Natural killer cell treated with Interleukin-12 subunit alpha and Interleukin-12 subunit beta and Interleukin-15 and Interleukin-18, amount 100 ng/mL, for 72 hours (primary cell): ENCODE measurements around the gene CACNB3. TPM values are rescaled to one million over a fixed set of nuclear protein-coding genes. Genes with fewer than 3 reads are reported as not detected.
"Not testable (repeated sequence)": the region's sequence is repeated elsewhere in the genome, so short reads cannot be mapped to it uniquely, and the experiment has no call there.

Experiments
- ATAC-seq, 2 donors: fragments of 150-1000 bp; cut with Tn5 transposase in 1 of 2; sonication (Bioruptor Pico), chemical (Tn5 transposase) in 1 of 2; 2 replicates each; pipeline ENCODE4 v1.10.0; 2021
- DNase-seq: peaks from one replicate; pipeline ENCODE4 v3.0.0; 2022; ENCODE audit warnings: low spot score
- H3K27ac Mint-ChIP-seq, 2 donors: 1 replicate in 1 of 2; 2 replicates in 1 of 2; pipeline ENCODE4 v1.8.0; 2022; ENCODE audit warnings: mixed read lengths in 2 of 2, mild to moderate bottlenecking in 1 of 2, moderate library complexity in 1 of 2
- H3K27me3 Mint-ChIP-seq, 2 donors: 1 replicate in 1 of 2; 2 replicates in 1 of 2; pipeline ENCODE4 v1.8.0; 2022; ENCODE audit warnings: mixed read lengths in 2 of 2
- H3K36me3 Mint-ChIP-seq: one replicate; pipeline ENCODE4 v1.8.0; 2022; ENCODE audit warnings: mixed read lengths
- H3K4me1 Mint-ChIP-seq, 2 donors: 1 replicate in 1 of 2; 2 replicates in 1 of 2; pipeline ENCODE4 v1.8.0; 2022; ENCODE audit warnings: low read depth in 2 of 2, mixed read lengths in 2 of 2, mild to moderate bottlenecking in 1 of 2
- H3K4me3 Mint-ChIP-seq: one replicate; pipeline ENCODE4 v1.8.0; 2022; ENCODE audit warnings: mixed read lengths
- H3K9me3 Mint-ChIP-seq: 2 replicates; pipeline ENCODE4 v1.8.0; 2022; ENCODE audit warnings: mixed read lengths
- total RNA-seq, 2 donors: library from RNA; stranded (reverse); gene quantifications; one replicate each; pipeline ENCODE4 v1.2.3, GENCODE V29; 2022

CACNB3 gene
- total RNA-seq, 2 donors from 2014 or later, result 6.9 to 10.7 TPM

- no peak for DNase-seq
- H3K36me3 Mint-ChIP-seq, result no peaks in the 10 kb centered on the region
These were observed 42.8 kb downstream of the CACNB3 start for GRCh38 chr12:48861111-48861510.

GRCh38 chr12:48862760-48863159 is 44.5 kb downstream of the CACNB3 start:
- no peak for DNase-seq
- H3K27ac Mint-ChIP-seq, result no peak overlapping the region
- H3K9me3 Mint-ChIP-seq, result no peaks in the 10 kb centered on the region
- no peak overlapping the region for H3K4me3 Mint-ChIP-seq
- H3K27me3 Mint-ChIP-seq, result peaks cover 18 to 31% of the 10 kb centered on the region in 2 donors
- no peak for ATAC-seq
- no peaks in the 10 kb centered on the region for H3K36me3 Mint-ChIP-seq
- peaks cover 16 to 22% of the 10 kb centered on the region in 2 donors for H3K4me1 Mint-ChIP-seq

More at GRCh38 chr12:48861111-48861510, 42.8 kb downstream of the CACNB3 start:
- peaks cover 15 to 19% of the 10 kb centered on the region in 2 donors for H3K4me1 Mint-ChIP-seq
- H3K27ac Mint-ChIP-seq, result peak overlapping the region in 1 of 2 donors; percentile 47
- H3K4me3 Mint-ChIP-seq, result no peak overlapping the region
- peaks cover 18 to 31% of the 10 kb centered on the region in 2 donors for H3K27me3 Mint-ChIP-seq
- ATAC-seq, result no peak
- H3K9me3 Mint-ChIP-seq, result no peaks in the 10 kb centered on the region

- Mint-ChIP-seq H3K36me3 (no peaks in the 10 kb centered on the region), H3K4me3 (no peak overlapping the region), H3K27me3 (peaks cover 18 to 31% of the 10 kb centered on the region in 2 donors), H3K4me1 (peaks cover 16 to 22% of the 10 kb centered on the region in 2 donors), H3K27ac (no peak overlapping the region), H3K9me3 (no peaks in the 10 kb centered on the region)
- DNase-seq, result no peak
- ATAC-seq, result no peak
These were observed 45.0 kb downstream of the CACNB3 start for GRCh38 chr12:48863291-48863690.

- Mint-ChIP-seq H3K27ac (peak within 1 kb of the TSS; percentile 42 to 86), H3K27me3 (peaks cover 18 to 31% of the 10 kb centered on the region in 2 donors), H3K36me3 (no peaks in the 10 kb centered on the region), H3K4me1 (peaks cover 16 to 22% of the 10 kb centered on the region in 2 donors), H3K4me3 (peak within 1 kb of the TSS; percentile 89), H3K9me3 (no peaks in the 10 kb centered on the region)
- DNase-seq (peak; percentile 86), ATAC-seq (peak; percentile 97 to 98)
These were observed 47.2 kb downstream of the CACNB3 start, which contains the start of gene RND1 for GRCh38 chr12:48865281-48866051. RND1 (minus strand) TSS chr12:48865870; CDS start chr12:48865767, 103 bp downstream.

GRCh38 chr12:48866052-48866711 is 47.9 kb downstream of the CACNB3 start:
- Mint-ChIP-seq H3K4me3 (peak overlapping the region; percentile 89), H3K36me3 (no peaks in the 10 kb centered on the region), H3K9me3 (no peaks in the 10 kb centered on the region), H3K27me3 (peaks cover 18 to 29% of the 10 kb centered on the region in 2 donors), H3K4me1 (peaks cover 16 to 22% of the 10 kb centered on the region in 2 donors), H3K27ac (peak overlapping the region; percentile 42 to 86)
- peak; percentile 53 to 68 for ATAC-seq
- no peak for DNase-seq

- ATAC-seq (no peak), DNase-seq (no peak)
- H3K27me3 Mint-ChIP-seq, result peaks cover 9 to 16% of the 10 kb centered on the region in 2 donors
- H3K27ac Mint-ChIP-seq, result no peak overlapping the region
- no peaks in the 10 kb centered on the region for H3K36me3 Mint-ChIP-seq
- H3K4me3 Mint-ChIP-seq, result no peak overlapping the region
- H3K9me3 Mint-ChIP-seq, result no peaks in the 10 kb centered on the region
- H3K4me1 Mint-ChIP-seq, result peaks cover 16 to 19% of the 10 kb centered on the region in 2 donors
These were observed 50.2 kb downstream of the CACNB3 start for GRCh38 chr12:48868451-48868850.

GRCh38 chr12:48869191-48869590 is 50.9 kb downstream of the CACNB3 start:
- Mint-ChIP-seq H3K4me3 (no peak overlapping the region), H3K4me1 (peaks cover 16 to 19% of the 10 kb centered on the region in 2 donors), H3K36me3 (no peaks in the 10 kb centered on the region), H3K9me3 (no peaks in the 10 kb centered on the region), H3K27me3 (peaks cover 2 to 11% of the 10 kb centered on the region in 2 donors), H3K27ac (no peak overlapping the region)
- DNase-seq (no peak), ATAC-seq (no peak)

- Mint-ChIP-seq H3K4me3 (no peak overlapping the region), H3K27ac (no peak overlapping the region), H3K4me1 (no peaks in the 10 kb centered on the region), H3K27me3 (peaks cover 0 to 2% of the 10 kb centered on the region in 2 donors), H3K36me3 (no peaks in the 10 kb centered on the region), H3K9me3 (no peaks in the 10 kb centered on the region)
- DNase-seq (no peak), ATAC-seq (no peak)
These were observed 54.8 kb downstream of the CACNB3 start for GRCh38 chr12:48873096-48873495.

GRCh38 chr12:48873534-48873933 is 55.2 kb downstream of the CACNB3 start:
- H3K27me3 Mint-ChIP-seq, H3K9me3 Mint-ChIP-seq, DNase-seq: not testable (repeated sequence)

GRCh38 chr12:48875944-48876515 is 57.7 kb downstream of the CACNB3 start:
- H3K27ac Mint-ChIP-seq, result no peak overlapping the region
- peaks cover 12 to 13% of the 10 kb centered on the region in 2 donors for H3K27me3 Mint-ChIP-seq
- H3K9me3 Mint-ChIP-seq, result no peaks in the 10 kb centered on the region
- H3K36me3 Mint-ChIP-seq, result no peaks in the 10 kb centered on the region
- ATAC-seq (no peak), DNase-seq (no peak)
- H3K4me1 Mint-ChIP-seq, result no peaks in the 10 kb centered on the region
- H3K4me3 Mint-ChIP-seq, result no peak overlapping the region

More at GRCh38 chr12:48873534-48873933, 55.2 kb downstream of the CACNB3 start:
- H3K4me1 Mint-ChIP-seq, H3K4me3 Mint-ChIP-seq, H3K36me3 Mint-ChIP-seq, ATAC-seq, H3K27ac Mint-ChIP-seq: not testable (repeated sequence)

Other genes starting within 250 kb of the CACNB3 start
- gene LALBA, start 248.4 kb upstream of the CACNB3 start, total RNA-seq, result not detected
- gene KANSL2, start 136.3 kb upstream of the CACNB3 start, total RNA-seq, result 10 to 100 TPM; 42.5 to 77.9 TPM
- gene CCNT1, start 101.8 kb upstream of the CACNB3 start, total RNA-seq, result 10 to 100 TPM; 53.4 to 64.0 TPM
- under 1 TPM; 0.22 to 0.40 TPM for gene ADCY6, start 29.4 kb upstream of the CACNB3 start, total RNA-seq
- gene DDX23, start 33.7 kb downstream of the CACNB3 start, total RNA-seq, result 100 to 1,000 TPM; 131 to 162 TPM
- 1 to 10 TPM; 3.4 to 3.7 TPM for gene RND1, start 47.4 kb downstream of the CACNB3 start, total RNA-seq
- 100 to 1,000 TPM; 101 to 112 TPM for gene FKBP11, start 107.0 kb downstream of the CACNB3 start, total RNA-seq
- 100 to 1,000 TPM; 125 to 156 TPM for gene ARF3, start 139.0 kb downstream of the CACNB3 start, total RNA-seq
- under 1 TPM in 1 of 2 donors, not detected in 1; 0.50 TPM for gene WNT10B, start 153.2 kb downstream of the CACNB3 start, total RNA-seq
- not detected for gene WNT1, start 159.8 kb downstream of the CACNB3 start, total RNA-seq
- 1 to 10 TPM in 1 of 2 donors, under 1 TPM in 1; 0.48 to 1.1 TPM for gene DDN, start 180.9 kb downstream of the CACNB3 start, total RNA-seq
- 10 to 100 TPM; 63.4 to 70.3 TPM for gene PRKAG1, start 200.3 kb downstream of the CACNB3 start, total RNA-seq
- gene KMT2D, start 242.3 kb downstream of the CACNB3 start, total RNA-seq, result 100 to 1,000 TPM; 120 to 199 TPM